ENCODE results near the gene FUZ. TPM values are rescaled to one million over a fixed set of nuclear protein-coding genes. Genes with fewer than 3 reads are reported as not detected.

The FUZ gene
- total and polyA plus RNA-seq, 2 of the 8 experiments (the other 6 are each of a cell fraction or from before 2014, with no cell fraction given): 28.4 to 33.9 TPM

- TF ChIP-seq CBX8 (IDR thresholded peaks at IDR 0.05; ENCODE audit: borderline replicate concordance, low read depth, low read length) (no peak), CTCF (IDR thresholded peaks at IDR 0.05; ENCODE audit: control extremely low read depth in 1 of 3, insufficient read depth in 1 of 3, low read depth in 1 of 3, low read length in 3 of 3) (peak; percentile 46 to 53 (median 48)), KDM1A (IDR thresholded peaks at IDR 0.05; ENCODE audit: borderline replicate concordance, low read length) (no peak), RAD21 (IDR thresholded peaks at IDR 0.05 in 1 of 2, conservative IDR thresholded peaks at IDR 0.05 in 1 of 2; ENCODE audit: low read depth in 2 of 2, low read length in 2 of 2) (peak; percentile 20 to 46; a peak in 3 of 4 replicates), MAFK (IDR thresholded peaks at IDR 0.05; ENCODE audit: low read depth, low read length) (no peak), RNF2 (IDR thresholded peaks at IDR 0.05; ENCODE audit: borderline replicate concordance, low read depth, low read length, missing control alignments, poor library complexity, severe bottlenecking) (no peak), KDM5A (IDR thresholded peaks at IDR 0.05; ENCODE audit: low read length) (peak; percentile 80), NANOG (IDR thresholded peaks at IDR 0.05; ENCODE audit: insufficient read depth, low read depth, low read length, poor library complexity, severe bottlenecking) (peak; percentile 70), TAF1 (IDR thresholded peaks at IDR 0.05; ENCODE audit: low read depth, low read length) (peak; percentile 91; the same call in 1 of the 2 replicates), GTF2F1 (IDR thresholded peaks at IDR 0.05; ENCODE audit: borderline replicate concordance, low read depth, low read length) (no peak), EP300 (IDR thresholded peaks at IDR 0.05; ENCODE audit: borderline replicate concordance in 1 of 2, low read depth in 2 of 2, low read length in 2 of 2) (peak in 1 of 2 experiments; percentile 97; a peak in 1 of 3 replicates), POLR2AphosphoS5 (IDR thresholded peaks at IDR 0.05; ENCODE audit: low read depth, low read length) (peak; percentile 68; the same call in 1 of the 2 replicates), KDM4A (IDR thresholded peaks at IDR 0.05; ENCODE audit: low read depth, low read length, severe bottlenecking) (peak; percentile 57), SP2 (IDR thresholded peaks at IDR 0.05; ENCODE audit: low read length) (no peak), RBBP5 (IDR thresholded peaks at IDR 0.05; ENCODE audit: borderline replicate concordance, low read depth, low read length) (peak; percentile 59; the same call in 1 of the 2 replicates), CBX5 (IDR thresholded peaks at IDR 0.05; ENCODE audit: low read depth, low read length) (no peak), ZNF274 (IDR thresholded peaks at IDR 0.05; ENCODE audit: borderline replicate concordance, extremely low read depth, low read length) (no peak), CREB1 (IDR thresholded peaks at IDR 0.05) (0 out of 2 replicates have a peak, but pooled peaks have one; percentile 41), CTBP2 (IDR thresholded peaks at IDR 0.05; ENCODE audit: borderline replicate concordance, insufficient read depth, insufficient read length, low read length) (no peak)
Measured at GRCh38 chr19:49812997-49813861, at the start of gene FUZ (continued).

All from H1 (cell line).